ENCODE measurements around the gene CHFR.

GRCh38 chr12:132831771-132832170 lies 55.6 kb downstream of the CHFR start:
- no peak for TF ChIP-seq REST (IDR thresholded peaks at IDR 0.05; ENCODE audit: unreplicated experiment)
- TF ChIP-seq CTCF (conservative IDR thresholded peaks at IDR 0.05; ENCODE audit: low read depth in 2 of 2) = no peak
- no peak for TF ChIP-seq POLR2AphosphoS5 (IDR thresholded peaks at IDR 0.05; ENCODE audit: low read depth)
- no peak for TF ChIP-seq NANOG (IDR thresholded peaks at IDR 0.05; ENCODE audit: borderline replicate concordance)
- TF ChIP-seq EZH2phosphoT487 (IDR thresholded peaks at IDR 0.05; ENCODE audit: unreplicated experiment) = no peak
- no peak for TF ChIP-seq EZH2 (IDR thresholded peaks at IDR 0.05; ENCODE audit: low read depth, unreplicated experiment)

Data from GM23338 (cell line).